ENCODE results near the gene PSMG4. TPM values are rescaled to one million over a fixed set of nuclear protein-coding genes. Genes with fewer than 3 reads are reported as not detected.

The PSMG4 gene, protein sequence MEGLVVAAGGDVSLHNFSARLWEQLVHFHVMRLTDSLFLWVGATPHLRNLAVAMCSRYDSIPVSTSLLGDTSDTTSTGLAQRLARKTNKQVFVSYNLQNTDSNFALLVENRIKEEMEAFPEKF
- 9.1 TPM for total RNA-seq
- long read RNA-seq, partial matches to known transcripts = 1 of 6 reads
- long read RNA-seq, other reads (novel, unspliced or antisense) = 0 of 6 reads

DNA sequence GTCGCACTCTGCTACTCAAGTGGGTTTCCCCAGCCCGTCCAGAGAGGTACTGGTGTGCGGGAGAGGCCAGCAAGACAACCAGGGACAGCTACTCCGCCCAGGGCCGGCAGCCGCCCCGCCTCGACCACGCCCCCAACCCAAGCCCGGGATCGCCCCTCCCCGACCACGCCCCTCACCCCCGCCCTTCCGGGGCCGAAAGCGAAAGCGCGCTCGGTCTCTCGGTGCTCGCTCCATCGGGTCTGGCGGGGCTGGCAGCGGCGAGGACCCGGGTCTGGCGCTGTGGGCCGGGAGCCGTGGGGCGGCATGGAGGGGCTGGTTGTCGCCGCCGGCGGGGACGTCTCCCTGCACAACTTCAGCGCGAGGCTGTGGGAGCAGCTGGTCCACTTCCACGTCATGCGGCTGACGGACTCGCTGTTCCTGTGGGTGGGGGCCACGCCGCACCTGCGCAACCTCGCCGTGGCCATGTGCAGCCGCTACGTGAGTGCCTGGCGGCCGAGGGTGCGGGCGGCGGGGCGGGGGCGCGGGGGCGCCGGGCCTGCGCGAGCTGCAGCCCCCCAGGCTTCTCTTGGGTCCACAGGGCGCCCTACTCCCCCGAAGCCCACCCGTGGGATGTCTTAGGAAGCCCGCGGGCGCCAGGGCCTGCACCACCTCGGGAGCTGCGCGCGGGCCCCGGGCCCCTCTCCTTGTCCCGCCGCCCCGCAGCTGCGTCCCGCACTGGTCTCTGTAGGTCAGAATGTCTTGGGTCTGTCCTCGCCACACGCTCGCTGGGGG lies at the start of gene PSMG4:
PSMG4 (plus strand) TSS at position 228 of the 771 bp plus-strand sequence; CDS start at position 304, 76 bp downstream.
- peak; percentile 98 for DNase-seq (ENCODE audit: missing footprints)

DNA sequence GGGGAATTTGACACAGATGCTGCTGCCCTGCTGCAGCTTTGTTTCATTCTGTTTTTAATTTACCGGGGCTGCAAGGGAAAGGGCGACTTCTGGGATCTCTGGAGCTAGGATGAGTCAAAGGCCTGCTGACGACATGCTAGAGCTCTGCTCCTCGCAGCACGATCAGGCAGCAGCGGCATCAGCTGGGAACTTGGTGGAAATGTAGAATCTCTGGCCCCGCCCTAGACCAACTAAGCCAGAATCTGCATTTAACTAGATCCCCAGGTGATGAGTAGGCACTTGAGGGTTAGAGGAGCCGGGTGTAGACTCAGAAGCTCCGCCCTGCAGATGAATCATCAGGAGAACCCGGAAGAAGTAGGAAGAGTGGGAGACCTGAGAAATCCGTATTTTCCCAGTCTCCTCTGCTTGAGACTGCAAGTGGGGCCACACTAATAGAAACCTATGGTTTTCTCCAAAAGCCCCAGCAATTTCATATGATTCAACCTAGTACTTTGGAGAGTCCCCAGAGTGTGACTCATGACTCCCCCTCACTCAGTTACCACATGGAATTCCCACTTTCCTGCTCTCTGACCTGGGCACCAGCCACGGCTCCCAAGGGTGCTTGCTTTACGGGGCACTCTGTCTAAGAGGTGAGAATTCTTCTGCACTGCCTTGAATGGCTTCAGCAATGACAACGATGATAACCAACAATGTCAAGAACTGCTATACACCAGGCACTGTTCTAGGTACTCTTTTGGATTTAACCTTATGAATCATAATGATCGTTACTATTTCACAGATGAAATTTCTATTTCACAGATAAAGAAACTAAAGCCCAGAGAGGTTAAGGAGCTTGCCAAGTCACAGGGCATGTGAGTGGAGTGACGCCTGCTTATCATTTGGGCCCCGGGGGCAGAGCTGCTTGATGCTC lies 49.4 kb upstream of the PSMG4 start:
- intact Hi-C loops (cut with DNase I) = no loop called here
- no peak for DNase-seq (ENCODE audit: missing footprints)
- ATAC-seq = peak; percentile 56

More for the DNA sequence above, at the start of gene PSMG4:
- peak; percentile 99 for ATAC-seq
- intact Hi-C loops (cut with DNase I) = loop anchor here (5.0 to 10.0 kb wide), 2 partner anchors 97 to 264 kb away; partner anchors contain the start of gene NQO2

DNA sequence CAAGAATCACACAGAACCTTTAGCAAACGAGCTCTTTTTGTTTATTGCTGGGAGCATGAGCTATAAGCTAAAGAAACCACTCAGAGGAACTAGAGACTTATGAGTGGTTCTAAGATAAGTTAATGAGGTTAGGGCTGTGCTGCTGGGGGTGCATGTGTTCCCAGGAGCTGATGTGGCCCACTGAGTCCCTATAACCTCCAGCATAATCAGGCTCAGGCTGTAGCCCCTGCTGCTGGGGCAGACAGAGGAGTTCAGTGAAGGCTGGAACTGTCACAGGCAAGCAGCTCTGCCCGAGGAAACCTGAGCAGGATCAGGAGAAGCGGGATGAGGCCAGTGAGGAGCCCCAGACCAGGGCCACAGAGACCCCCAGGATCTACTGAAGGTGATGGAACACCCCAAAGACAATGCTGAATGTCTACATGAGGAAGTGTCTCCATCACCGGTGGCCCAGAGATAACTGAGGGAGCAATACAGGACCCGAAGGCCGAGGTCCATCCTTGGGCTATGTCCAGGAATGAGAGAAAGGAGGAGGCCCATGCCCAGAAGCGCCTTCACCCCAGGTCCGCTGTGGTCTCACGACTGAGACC lies 48.6 kb upstream of the PSMG4 start:
- intact Hi-C loops (cut with DNase I) = no loop called here
- DNase-seq (ENCODE audit: missing footprints) (no peak), ATAC-seq (no peak)

DNA sequence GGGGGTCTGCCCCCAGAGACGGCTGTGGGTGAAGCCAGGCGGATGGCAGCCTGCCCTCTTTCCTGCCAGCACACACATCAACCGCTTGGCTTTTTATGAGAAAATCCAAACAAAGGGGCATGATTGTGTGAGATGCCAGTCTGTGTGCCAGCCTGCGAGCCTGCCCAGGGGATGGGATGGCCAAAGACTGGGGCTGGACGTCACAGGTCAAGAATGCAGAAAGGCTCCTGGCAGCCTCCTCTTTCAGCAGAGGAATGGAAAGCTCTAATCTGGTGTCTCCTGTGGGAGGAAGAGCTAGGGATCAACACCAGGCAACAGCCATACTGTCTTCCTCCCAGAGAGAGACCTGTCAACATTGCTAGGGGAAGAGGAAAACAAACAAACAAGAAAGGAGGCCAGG lies 47.1 kb upstream of the PSMG4 start:
- ATAC-seq = peak; percentile 20
- no peak for DNase-seq (ENCODE audit: missing footprints)
- intact Hi-C loops (cut with DNase I) = no loop called here

DNA sequence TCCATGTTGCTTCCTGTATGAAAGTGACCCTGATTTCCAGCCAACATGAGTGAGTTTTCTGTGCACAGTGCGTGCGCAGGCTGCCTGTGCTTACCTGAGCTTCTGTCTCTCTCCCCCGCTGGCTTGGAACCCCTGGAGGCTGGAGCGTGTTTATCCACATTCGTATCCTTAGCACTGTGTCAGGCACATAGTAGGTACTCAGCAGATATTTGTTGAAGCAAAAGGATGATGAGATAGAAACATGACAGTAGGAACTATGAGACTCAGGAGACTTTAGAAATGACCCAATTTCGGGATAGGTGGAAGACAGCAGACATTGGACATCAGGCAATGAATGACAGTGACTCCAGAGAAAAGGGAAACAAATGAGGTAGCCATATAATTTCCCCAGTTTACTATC lies 46.5 kb upstream of the PSMG4 start:
- no peak for DNase-seq (ENCODE audit: missing footprints)
- intact Hi-C loops (cut with DNase I) = no loop called here
- ATAC-seq = no peak

DNA sequence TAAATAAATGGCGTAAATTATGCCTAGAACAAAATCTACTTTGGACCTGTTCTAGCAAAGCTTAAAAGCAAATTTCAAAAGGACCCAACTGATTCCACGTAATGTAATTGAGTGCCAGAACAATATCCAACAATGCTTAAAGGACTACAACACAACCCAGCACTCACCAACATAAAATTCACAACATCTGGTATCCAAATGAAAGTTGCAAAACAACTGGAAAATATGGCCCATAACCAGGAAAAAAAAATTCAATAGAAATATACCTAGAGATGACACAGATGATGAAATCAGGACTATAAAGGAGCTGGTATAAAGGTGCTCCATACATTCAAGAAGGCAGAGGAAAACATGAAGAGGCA lies 45.4 kb upstream of the PSMG4 start:
- ATAC-seq (no peak), DNase-seq (ENCODE audit: missing footprints) (no peak)
- intact Hi-C loops (cut with DNase I) = no loop called here

DNA sequence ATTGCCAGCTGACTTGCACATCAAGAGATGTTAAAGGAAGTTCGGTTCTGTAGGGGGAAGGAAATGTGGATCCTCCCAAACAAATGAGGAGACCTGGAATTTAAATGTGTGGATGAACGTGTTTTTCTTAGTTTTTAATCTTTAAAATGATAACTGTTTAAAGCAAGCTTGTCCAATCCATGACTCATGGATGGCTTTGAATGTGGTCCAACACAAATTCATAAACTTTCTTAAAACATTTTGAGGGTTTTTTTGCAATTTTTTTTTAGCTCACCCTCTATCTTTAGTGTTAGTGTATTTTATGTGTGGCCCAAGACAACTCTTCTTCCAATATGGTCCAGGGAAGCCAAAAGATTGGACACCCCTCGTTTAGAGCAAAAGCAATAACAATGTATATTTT lies 43.8 kb upstream of the PSMG4 start:
- DNase-seq (ENCODE audit: missing footprints) (no peak), ATAC-seq (no peak)
- intact Hi-C loops (cut with DNase I) = no loop called here

DNA sequence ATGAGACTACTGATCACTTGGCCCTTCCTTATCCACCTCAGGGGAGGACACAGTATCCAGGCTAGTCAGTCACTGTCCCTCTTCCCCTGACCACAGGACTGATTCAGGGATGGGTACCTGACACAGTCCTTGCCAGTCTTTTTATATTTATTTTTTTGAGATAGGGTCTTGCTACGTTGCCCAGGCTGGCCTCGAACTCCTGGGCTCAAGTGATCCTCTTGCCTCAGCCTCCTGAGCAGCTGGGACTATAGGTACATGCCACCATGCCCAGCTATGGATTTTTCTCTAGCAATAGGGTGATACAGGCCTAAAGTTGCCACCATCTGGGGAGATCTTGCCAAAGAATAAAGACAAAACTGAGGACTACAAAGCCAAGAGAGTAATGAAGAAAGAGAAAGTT lies 41.5 kb upstream of the PSMG4 start:
- intact Hi-C loops (cut with DNase I) = no loop called here
- no peak for DNase-seq (ENCODE audit: missing footprints)
- ATAC-seq = no peak

DNA sequence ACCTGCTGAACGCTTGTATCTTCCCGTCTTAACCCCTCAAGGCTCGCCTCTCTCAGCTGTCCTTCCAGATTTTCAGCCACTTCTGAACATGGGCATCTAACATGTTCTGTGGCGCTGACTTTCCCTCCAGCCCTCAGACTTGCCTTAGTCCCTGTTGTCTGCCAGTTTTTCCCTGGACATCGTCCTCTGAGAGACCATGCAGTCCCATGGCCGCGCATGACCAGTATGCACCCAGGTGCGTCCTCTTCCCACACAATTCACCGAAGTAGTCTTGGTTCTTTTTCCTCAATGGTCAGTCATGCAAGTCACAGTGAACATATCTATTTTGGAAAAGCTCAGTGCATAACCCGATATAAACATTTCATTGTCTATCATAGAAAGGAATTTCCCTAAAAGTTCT lies 40.5 kb upstream of the PSMG4 start:
- ATAC-seq = no peak
- intact Hi-C loops (cut with DNase I) = no loop called here

DNA sequence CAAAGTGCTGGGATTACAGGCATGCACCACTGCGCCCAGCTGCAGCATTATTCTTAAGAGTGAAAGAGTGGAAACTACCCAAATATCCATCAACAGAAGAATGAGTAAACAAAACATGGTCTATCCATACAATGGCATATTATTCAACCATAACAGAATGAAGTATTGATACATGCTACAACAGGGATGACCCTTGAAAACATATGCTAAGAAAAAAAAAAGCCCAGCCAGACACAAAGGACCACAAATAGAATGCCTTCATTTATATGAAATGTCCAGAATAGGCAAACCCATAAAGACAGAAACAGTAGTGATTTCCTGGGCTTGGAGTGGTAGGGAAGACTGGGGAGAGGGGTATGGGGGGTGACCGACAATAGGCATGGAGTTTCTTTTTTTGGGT lies 38.4 kb upstream of the PSMG4 start:
- intact Hi-C loops (cut with DNase I) = no loop called here
- DNase-seq (ENCODE audit: missing footprints) (no peak), ATAC-seq (no peak)

More for the DNA sequence above, 40.5 kb upstream of the PSMG4 start:
- no peak for DNase-seq (ENCODE audit: missing footprints)

DNA sequence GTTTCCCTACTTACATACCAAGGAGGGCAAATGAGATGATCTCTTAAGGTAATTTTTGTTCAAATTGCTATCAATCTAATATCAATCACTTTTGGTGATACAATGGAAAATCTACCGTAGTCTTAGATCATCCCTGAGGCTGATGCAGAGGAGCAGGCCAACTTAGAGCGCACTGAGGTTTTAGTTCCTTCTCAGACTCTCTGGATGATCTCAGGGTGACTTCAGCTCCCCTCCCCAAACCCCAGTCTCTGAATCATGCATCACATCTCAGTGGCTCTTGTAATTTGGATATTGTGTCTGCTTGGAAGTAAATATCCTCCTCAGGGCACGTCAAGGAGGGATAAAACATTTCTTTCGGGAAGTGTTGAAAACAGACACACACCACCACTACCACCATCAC lies 37.2 kb upstream of the PSMG4 start:
- intact Hi-C loops (cut with DNase I) = no loop called here
- DNase-seq (ENCODE audit: missing footprints) (no peak), ATAC-seq (no peak)

DNA sequence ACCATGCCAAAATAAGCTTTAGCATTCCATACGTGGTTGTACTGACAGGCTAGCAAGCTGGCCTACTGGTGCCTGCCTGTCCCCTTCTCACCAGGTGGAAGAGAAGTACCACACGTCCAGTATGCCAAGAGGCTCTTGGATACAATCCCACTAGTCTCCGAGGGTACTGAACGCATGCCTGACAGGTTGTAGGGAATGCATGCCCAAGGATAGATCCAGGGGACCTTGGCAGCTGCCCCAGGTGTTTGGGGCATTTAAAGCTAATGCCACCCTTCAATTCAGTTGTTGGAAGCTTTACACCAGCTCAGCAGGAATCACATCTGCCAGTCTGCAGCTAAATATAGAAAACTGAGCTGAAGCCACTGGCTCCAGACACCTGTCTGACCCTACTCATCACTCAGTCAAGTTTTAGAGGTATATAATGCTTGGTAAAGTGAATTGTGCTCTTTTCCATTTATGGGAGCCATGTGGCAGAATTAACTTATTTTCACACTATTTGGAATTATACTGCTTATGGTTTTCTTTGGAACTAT lies 36.2 kb upstream of the PSMG4 start:
- DNase-seq (ENCODE audit: missing footprints) = no peak
- ATAC-seq = no peak
- intact Hi-C loops (cut with DNase I) = no loop called here

DNA sequence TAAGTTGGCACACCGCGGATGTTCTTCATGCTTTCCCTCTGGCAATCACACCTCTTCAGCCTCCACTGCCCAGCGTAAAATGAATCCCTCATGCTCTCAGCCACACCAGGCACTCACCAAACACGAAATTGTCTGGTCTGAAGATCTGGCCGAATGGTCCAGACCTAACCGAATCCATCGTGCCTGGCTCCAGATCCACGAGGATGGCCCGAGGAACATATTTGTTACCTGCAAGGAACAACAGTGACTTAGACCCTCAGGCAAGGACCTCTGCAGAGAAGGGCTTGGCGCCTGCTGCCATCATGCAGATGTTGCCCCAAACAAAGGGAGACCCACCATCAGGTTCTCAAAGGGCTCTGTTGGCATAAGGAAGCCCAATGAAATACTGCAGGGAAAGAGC lies 32.7 kb upstream of the PSMG4 start:
- no peak for DNase-seq (ENCODE audit: missing footprints)
- intact Hi-C loops (cut with DNase I) = no loop called here
- no peak for ATAC-seq

DNA sequence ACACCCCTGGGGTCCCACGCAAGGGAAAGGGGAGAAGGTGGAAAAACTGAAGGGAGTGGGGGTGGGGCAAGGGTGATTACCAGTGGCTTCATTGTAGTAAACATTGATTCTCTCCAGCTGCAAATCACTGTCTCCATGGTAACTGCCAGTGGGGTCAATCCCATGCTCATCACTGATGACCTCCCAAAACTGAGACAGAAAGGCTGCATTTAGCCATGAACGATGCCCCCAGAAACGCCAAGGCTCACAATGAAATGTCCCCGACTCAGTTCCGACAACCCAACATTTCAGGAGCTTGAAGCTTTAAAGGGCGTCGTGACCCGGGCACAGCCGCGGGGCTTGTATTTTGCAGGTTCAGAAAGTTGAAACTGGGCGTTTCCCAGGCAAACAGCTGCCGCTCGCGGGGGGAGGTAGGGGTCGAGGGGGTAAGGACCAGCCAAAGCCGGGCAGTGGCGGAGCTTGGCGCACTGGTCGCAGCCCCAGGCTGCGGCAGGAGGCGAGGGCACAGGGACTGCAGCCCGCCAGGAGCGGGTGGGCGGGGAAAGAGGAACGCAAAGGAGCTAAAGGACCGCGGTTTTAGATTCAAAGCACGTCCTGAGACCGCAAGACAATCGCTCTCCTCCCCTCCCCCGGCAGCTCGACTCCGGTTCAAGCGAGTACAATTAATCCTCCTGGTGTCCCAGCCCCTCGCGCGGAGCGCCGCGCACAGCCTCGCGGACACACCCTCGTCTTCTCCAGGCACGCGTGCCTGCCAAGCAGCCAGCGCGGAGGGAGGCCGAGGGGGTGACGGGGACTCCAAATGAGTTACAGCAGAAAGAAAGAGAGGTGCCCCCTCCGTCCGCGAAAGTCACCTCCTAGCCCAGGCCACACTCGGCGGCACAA lies 32.0 kb upstream of the PSMG4 start:
- ATAC-seq (no peak), DNase-seq (ENCODE audit: missing footprints) (no peak)
- intact Hi-C loops (cut with DNase I) = no loop called here

DNA sequence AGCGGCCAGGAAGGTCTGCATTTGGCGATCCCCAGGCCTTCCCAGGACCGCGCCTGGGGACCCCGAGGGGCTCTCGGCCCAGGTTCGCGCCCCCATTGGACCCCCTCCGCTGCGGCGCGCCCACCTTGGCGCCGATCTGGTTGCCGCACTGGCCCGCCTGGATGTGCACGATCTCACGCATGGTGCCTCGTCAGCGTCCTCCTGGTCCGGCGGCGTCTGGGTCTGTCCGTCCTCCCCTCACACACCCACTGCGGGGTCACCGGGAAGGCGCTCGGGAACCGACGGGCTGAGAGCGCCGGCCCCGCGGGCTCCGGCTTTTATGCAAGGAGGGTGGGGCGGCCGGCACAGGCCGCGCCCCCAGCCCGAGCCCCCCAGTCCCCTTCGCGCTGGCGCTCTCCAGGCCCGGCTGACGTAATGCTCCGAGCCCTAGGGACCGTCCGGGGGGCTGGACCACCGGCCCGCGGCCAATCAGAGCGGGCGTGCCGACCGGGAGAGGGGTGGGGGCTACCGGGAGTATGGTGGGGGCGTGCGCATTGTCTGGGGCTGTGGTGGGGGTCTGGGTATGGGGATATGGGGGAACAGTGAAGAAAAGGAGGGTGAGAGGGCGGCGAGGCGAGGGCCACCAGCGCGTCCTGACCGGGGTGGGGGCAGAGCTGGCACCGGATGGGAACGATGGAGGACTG lies 31.2 kb upstream of the PSMG4 start, which contains the start of gene TUBB2B:
TUBB2B (minus strand) TSS at position 291 of the 683 bp plus-strand sequence; CDS start at position 181, 110 bp downstream.
- intact Hi-C loops (cut with DNase I) = no loop called here
- ATAC-seq (peak; percentile 47), DNase-seq (ENCODE audit: missing footprints) (no peak)

DNA sequence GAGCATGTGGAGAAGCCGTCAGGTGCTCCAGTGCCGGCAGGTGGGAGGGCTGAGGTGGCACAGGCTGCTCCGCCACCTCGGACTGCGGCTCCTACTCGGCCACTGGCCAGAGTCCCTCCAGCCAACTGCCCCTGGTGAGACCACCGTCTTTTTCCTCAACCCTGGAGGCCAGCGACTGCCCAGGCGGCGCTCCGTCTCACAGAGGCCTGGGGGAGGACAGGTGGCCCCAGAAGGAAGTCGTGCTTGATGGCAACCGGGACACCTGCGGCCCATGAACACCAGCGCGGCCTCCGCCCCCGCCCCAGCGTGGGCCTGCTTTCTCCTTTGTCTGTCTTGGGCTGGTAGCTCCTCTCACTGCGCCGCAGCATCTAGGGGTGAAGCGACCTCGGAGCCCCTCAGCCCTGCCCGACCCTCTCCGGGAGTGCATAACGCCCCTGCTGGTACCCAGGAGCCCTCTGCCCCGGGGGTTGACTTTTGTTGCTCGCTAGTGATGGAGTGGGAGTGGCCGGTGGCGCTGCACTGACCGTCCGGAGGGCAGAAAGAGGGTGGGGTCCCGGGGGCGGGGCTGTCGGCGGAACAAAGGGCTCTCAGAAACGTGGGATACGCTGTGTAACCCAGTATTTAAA lies 30.6 kb upstream of the PSMG4 start:
- intact Hi-C loops (cut with DNase I) = no loop called here
- no peak for ATAC-seq
- no peak for DNase-seq (ENCODE audit: missing footprints)
